Hypothalamus (tissue), 51 donors: ENCODE measurements around the gene RBPJ.
"Not testable (repeated sequence)": the region's sequence is repeated elsewhere in the genome, so short reads cannot be mapped to it uniquely, and the experiment has no call there.

ENCODE experiments used
- DNase-seq, 51 donors: peaks; one replicate each; lab custom pipeline; 2025; lab: John Stamatoyannopoulos, UW

RBPJ gene

GRCh38 chr4:26331380-26331950 lies 10.7 kb downstream of the RBPJ start:
- DNase-seq, result peak in 4 of 51 donors; percentile 2 to 37 (median 16)

DNA sequence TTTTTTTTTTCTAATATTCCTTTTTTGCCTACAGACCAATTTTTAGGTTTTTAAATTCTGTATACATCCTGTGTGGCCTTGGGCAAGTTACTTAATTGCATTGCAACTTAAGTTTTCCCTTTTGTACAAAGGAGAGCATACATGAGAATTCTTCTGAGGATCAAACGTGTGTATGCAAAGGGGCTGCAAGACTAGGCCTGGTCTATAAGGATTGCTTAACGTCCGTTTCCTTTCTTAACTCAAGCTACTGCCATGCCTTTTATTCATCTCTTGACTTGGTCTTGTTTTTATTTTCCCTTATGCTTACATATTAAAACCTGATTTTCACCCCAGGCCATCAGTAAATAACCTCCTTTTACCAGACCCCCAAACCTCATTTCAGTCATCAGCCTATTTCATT lies 13.6 kb downstream of the RBPJ start:
- DNase-seq, result no peak

DNA sequence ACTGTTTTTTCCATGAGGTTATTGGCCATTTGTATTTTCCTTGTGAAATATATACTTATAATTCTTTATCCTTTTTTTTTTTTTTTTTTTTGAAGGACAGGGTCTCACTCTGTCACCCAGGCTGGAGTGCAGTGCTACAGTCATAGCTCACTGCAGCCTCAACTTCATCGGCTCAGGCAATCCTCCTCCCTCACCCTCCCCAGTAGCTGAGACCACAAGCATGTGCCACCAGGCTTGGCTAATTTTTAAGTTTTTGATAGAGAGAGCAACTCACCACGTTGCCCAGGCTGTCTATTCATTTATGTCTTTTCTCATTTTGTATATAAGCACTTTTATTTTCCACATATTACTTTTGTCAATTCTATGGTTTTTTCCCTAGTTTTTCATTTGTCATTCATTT lies 16.8 kb downstream of the RBPJ start:
- DNase-seq, result no peak

DNA sequence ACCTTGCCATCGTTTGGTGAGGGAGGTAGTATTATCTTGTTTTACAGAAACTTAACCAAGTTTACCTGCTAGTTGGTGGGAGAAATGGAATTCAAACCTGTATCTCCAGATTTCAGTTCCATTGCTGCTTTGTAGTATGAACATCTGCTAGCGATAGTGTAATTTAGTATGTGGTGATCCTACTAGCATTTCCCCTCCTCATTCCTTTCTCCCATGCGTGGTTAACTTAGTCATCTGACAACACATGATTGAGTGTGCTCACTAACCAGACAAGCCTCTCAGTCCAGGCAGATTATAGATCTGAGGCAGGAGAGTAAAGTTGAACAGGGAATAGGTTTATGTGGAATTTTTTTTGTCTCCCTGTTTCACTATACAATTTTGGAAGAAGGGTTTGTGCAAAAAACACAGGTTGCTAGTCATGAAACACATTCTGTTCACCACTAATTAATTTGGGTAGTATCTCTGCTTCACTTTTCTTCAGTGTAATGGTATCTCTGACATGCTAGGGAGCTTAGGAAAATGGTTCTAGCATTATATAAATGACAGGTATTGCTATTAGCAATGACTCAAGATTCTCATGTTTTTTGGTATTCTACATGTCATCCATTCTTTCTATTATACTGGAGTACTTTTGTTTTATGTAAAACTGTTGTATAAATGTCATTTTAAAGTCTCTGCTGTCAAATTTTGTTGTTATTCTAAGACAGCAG lies 21.7 kb downstream of the RBPJ start:
- peak in 1 of 51 donors; percentile 73 for DNase-seq

DNA sequence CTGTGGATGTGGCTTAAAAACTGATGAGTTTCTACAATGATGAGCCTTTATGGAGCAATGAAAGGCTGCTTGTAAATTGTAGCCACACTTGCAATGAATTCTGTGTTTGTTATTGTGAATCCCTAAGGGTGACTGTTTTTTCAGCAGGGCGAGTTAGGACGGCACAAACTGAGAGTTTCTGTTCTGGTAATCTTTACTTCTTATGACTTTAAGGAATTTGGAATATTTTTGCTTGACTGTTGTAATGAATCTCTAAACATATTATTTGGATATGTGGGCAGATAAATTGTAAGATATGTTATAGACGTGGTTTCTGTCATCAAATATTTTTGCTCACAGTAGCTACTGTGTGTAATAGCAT lies 22.2 kb downstream of the RBPJ start:
- peak in 3 of 51 donors; percentile 8 to 77 (median 51) for DNase-seq

DNA sequence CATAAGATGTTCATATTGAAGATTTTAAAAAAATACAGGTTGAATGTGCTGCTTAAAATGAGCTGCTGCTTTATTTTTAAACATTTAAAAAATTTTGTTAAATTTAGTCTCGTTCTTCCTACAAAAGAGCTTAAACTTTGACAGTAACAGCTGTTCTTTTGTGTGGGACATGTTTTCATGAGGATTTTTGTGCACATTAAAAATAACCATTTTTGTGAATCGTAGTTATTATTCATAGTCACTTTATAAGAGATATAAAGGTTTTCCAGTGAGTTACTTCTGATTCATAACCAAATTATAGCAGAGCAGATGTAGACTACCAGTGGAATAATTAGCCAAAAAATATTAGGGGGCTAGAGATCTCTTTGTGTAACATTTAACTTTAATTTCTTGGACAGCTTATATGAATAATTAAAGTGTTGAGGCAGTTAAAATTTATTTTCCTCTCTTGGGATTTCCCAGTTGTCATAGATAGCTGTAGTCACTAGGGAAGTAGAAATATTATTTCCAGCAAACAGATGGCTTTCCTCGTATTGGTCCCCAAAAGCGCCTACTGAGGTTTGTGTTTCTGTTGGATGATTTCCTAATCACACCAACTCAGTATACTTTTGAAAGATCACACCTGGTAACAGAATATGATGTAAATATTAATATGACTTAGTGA lies 24.2 kb downstream of the RBPJ start:
- peak in 1 of 51 donors; percentile 50 for DNase-seq

DNA sequence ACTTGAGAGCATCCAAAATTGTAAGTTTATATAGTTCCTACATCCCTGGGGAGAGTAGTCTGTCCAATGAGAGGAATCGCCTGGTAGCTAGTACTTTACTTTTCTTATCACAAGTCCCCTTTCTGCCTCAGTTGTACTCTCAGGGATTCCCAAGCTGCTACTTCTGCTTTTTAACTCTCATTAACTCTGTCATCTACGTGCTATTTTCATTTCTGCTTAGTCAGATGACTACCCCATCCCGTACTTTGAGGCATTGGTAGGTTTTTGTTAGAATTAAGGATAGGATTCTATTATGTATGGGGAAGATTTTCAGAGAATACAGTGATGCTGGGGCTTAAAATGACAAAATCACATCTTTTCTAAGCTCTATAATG lies 24.7 kb downstream of the RBPJ start:
- peak in 1 of 51 donors; percentile 50 for DNase-seq

DNA sequence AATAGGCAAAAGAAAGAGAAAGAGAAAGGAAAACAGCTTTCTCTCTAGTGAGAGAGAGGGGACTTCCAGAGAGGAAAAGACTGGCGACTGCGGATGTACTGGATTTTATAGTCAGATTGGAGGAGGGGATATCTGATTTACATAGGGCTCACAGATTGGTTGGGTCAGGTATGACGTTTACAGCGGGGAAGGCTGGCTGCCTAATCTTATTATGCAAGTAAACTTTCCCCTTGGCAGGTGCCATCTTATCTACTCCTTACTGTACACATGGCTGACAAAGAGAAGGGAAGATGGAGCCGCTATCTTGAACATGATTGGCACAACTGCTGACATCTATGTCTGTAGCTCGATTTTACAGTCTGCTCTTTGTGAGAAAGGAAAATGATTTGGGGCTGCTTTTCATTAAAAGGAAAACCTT lies 25.4 kb downstream of the RBPJ start:
- DNase-seq, result peak in 8 of 51 donors; percentile 6 to 36 (median 20)

- DNase-seq, result no peak
These were observed 28.7 kb downstream of the RBPJ start for GRCh38 chr4:26349496-26349895.

DNA sequence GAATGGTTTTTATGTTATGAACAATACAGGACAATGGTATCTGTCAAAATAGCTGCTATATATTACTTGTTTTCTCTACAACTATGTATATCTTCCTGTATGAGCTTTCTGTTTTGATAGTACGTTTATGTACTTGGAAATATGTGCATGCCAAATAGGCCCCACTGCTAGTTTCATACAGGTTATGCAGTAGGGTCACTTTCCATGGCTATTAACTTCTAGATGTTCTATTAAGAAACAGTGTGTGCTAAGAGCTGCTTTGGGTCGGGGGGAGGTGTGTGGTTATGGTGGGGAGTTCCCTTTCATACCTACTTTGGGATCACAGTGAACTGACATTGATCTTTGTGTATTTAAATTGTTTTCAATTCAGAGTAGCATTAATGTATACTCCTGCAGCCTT lies 30.9 kb downstream of the RBPJ start:
- DNase-seq, result no peak

GRCh38 chr4:26354491-26354890 lies 33.7 kb downstream of the RBPJ start:
- DNase-seq, result no peak

DNA sequence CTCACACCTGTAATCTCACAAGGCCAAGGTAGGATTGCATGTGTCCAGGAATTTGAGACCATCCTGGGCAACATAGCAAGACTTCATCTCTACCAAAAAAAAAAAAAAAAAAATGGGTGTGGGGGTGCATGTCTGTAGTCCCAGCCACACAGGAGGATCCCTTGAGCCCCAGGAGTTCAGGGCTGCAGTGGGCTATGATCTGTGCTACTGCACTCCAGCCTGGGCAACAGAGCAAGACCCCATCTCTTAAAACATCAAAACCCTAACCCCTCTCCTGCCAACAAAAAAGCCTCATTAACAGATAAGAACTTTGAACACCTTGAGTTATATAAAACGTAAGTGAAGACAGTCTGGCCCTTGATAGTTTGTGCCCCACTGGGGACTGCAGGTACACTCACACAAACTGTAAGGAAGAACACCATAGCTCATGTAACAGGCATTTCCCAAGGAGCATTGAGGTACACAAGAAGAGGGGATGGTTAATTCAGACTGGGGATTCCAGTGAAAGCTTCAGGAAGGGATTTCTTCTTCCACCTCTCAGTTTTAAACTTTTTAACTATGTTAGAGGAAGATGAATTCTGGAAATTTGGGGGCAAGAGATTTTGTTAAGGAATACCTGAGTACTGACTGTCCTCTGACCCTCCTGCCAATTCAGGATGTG lies 34.7 kb downstream of the RBPJ start:
- DNase-seq, result no peak

- DNase-seq, result peak in 4 of 51 donors; percentile 9 to 32 (median 14)
These were observed 35.3 kb downstream of the RBPJ start for GRCh38 chr4:26356081-26356501.

- not testable (repeated sequence) for DNase-seq
These were observed 38.7 kb downstream of the RBPJ start for GRCh38 chr4:26359521-26359920.

DNA sequence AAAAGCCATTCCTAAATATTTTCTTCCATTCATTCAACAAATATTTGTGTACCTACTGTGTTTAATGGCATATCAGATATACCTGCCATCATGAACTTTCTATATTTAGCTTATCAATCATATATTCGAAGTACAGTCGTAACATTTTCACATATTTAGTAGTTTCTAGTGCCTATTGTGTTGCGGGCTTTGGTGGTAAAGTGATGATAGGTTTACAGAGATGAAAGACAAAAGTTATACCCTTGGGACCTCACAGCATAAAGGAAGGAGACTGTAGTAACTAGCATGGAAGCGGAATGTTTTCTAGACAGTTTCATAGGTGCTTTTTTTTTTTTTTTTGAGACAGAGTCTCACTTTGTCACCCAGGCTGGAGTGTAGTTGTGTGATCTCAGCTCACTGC lies 39.5 kb downstream of the RBPJ start:
- no peak for DNase-seq

GRCh38 chr4:26360864-26361263 lies 40.0 kb downstream of the RBPJ start:
- DNase-seq, result no peak

DNA sequence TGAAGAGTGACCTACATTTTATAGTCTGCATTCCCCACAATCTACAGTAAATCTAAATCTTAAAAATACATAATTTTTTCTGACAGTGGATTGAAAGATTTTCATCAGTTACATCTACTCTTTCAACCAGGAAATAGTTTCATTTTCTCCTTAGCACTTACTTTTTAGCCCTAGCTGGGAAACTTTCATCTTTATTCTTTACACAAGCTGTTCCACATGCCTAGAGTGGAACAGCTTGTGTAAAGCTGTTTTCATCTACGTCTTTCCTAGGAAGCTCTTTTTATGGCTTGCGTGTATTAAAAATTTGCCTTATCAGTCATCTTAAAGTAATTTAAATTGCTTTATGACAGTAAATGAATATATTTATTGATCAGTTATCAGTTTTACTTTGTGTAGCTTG lies 40.5 kb downstream of the RBPJ start:
- no peak for DNase-seq

DNA sequence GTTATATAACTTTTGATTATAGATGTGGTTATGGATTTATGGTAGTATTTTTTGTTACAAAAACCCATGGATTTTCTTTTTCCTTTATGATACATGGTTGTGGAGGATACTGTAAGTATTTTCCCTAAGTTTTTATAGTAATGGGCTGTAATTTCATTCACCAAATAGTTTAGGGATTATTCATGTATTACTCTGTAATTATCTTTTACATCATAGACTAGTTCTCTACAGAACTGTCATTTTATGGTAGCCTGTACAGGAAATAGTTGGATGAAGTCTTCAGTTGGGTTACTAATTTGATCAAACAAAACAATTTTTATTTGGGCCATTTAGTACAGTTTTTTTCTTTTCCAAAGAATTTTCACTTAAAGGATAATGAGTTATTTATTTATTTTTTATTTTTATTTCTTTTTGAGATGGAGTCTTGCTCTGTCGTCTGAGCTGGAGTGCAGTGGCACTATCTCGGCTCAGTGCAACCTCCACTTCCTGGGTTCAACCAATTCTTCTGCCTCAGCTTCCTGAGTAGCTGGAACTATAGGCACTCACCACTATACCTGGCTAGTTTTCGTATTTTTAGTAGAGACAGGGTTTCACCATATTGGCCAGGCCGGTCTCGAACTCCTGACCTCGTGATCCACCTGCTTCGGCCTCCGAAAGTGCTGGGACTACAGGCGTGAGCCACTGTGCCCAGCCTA lies 42.1 kb downstream of the RBPJ start:
- no peak for DNase-seq

- DNase-seq, result no peak
These were observed 44.8 kb downstream of the RBPJ start for GRCh38 chr4:26365537-26366150.

GRCh38 chr4:26367811-26368210 lies 47.0 kb downstream of the RBPJ start:
- DNase-seq, result no peak
